Measurements from ENCODE around the gene RHOA.

The RHOA gene

GRCh38 chr3:49453621-49454020, 41.8 kb upstream of the RHOA start:
- no peak for DNase-seq (ENCODE audit: extremely low read depth, low read depth)
- no peak for TF ChIP-seq CTCF (IDR thresholded peaks at IDR 0.05; ENCODE audit: low read depth, low read length)

DNA sequence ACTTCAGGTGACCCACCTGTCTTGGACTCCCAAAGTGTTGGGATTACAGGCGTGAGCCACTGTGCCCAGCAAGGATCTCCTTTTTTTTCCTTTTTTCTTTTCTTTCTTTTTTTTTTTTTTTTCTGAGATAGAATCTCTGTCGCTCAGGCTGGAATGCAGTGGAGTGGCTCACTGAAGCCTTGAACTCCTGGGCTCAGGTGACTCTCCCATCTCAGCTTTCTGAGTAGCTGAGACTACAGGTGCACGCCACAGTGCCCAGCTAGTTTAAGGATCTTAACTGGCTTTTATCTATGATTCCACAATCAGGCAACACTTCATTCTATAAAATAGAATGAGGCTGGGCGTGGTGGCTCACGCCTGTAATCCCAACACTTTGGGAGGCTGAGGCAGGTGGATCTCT, 33.6 kb upstream of the RHOA start:
- no peak for DNase-seq (ENCODE audit: extremely low read depth, low read depth)
- TF ChIP-seq CTCF (IDR thresholded peaks at IDR 0.05; ENCODE audit: low read depth, low read length), result no peak

GRCh38 chr3:49434731-49435130, 23.0 kb upstream of the RHOA start:
- no peak for TF ChIP-seq CTCF (IDR thresholded peaks at IDR 0.05; ENCODE audit: low read depth, low read length)

GRCh38 chr3:49428752-49429080, 16.9 kb upstream of the RHOA start:
- DNase-seq (ENCODE audit: extremely low read depth, low read depth), result no peak
- TF ChIP-seq CTCF (IDR thresholded peaks at IDR 0.05; ENCODE audit: low read depth, low read length), result no peak; the same call in 1 of the 2 replicates

More at GRCh38 chr3:49434731-49435130, 23.0 kb upstream of the RHOA start:
- no peak for DNase-seq (ENCODE audit: extremely low read depth, low read depth)

- DNase-seq (ENCODE audit: extremely low read depth, low read depth), result no peak
- TF ChIP-seq CTCF (IDR thresholded peaks at IDR 0.05; ENCODE audit: low read depth, low read length), result no peak
These were observed 15.8 kb upstream of the RHOA start for GRCh38 chr3:49427586-49427985.

DNA sequence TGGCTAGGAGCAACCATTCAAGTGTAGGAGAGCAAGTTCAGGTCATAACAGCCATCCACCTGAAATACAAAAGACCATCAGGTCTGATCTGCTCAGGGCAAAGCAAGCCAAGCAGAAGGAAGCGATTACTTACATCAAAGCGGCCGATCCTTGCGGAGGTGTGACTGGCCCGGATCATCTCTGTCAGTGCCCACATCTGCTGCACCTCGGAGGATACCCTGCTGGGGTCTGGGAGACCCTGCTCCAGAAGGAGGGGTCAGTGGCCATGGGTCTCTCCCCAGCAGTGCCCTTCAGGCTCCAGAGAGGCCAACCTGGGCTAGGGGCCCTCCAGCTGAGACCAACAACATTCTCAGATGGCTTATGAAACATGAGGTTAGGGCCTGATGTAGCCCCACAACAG, 13.0 kb upstream of the RHOA start:
- TF ChIP-seq CTCF (IDR thresholded peaks at IDR 0.05; ENCODE audit: low read depth, low read length), result no peak
- no peak for DNase-seq (ENCODE audit: extremely low read depth, low read depth)

DNA sequence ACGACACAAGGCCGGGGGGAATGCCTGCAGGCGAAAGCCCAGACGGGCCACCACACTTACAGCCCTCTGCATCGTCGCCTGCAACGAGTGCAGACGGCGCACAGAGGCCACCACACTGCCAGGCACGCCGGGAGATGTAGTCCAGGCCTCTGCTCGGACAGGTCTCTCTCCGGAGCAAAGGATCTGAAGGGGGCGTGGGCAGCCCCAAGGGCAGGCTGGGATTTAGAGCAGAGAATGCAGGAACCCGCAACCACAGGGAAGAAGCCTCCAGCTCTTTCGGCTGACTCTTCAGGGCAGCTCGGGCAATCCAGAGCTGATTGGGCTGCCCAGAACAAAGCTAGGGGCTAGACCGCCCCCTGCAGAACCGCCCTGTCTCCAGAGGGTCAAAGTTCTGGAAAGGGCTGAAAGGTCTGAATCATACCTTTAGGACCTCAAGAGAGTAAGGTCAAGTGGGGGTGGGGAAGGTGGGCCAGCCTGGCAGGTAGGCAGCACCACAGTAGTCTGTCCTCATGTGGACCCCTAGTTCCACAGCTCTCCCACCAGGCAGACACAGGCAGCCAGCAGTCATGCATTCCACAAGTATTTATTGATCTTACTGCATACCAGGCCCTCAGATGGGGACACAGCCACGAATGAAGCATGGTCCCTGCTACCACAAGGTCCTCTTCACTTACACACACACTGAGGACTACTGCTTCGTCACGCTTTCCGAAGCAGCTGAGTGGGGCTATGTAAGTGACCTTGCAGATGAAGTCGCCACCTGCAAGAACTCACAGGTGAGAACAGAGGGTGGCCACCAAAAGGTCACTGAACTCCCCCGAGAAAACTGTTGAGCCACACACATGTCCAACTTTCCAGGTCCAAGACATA, 10.8 kb upstream of the RHOA start, which contains the start of gene AMT:
TSS of gene AMT (minus strand) at position 95 of the 870 bp plus-strand sequence. CDS start at position 72, 23 bp downstream.
- no peak for TF ChIP-seq CTCF (IDR thresholded peaks at IDR 0.05; ENCODE audit: low read depth, low read length)
- DNase-seq (ENCODE audit: extremely low read depth, low read depth), result no peak

Data from AG09319 (cell line).